Measurements from ENCODE around the gene MAML2.

DNA sequence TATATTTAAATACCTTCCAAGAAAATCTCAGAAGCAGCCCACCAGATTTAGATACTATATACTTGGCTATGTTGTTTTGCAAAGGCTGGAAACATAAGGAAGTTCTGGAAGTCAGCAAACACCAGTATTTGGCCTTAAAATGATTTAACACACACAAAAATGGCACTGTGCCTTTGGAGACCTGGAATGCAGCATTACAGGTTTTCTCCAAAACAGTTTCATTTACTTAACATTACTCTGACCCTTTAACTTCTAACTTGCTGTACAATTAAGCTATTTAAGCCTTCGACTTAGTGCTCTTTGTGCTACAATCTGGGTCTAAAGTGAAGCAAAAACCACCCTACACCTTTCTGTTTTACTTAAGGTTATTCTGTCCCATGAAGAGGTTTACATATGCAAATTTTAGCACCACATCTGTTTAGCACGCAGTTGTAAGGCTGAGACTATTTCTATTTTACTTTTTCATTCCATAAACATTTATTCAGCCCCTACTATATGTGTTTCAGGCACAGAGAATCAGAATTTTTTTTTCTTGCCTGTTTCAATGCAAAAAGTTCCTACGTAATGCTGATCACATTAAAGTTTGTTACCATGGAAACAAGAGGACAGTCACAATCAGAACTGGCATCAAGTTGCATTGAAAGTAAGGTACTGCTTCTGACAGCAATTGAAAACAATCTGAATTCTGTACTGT is 70.3 kb downstream of the MAML2 start:
- TF ChIP-seq, protein P1, sequence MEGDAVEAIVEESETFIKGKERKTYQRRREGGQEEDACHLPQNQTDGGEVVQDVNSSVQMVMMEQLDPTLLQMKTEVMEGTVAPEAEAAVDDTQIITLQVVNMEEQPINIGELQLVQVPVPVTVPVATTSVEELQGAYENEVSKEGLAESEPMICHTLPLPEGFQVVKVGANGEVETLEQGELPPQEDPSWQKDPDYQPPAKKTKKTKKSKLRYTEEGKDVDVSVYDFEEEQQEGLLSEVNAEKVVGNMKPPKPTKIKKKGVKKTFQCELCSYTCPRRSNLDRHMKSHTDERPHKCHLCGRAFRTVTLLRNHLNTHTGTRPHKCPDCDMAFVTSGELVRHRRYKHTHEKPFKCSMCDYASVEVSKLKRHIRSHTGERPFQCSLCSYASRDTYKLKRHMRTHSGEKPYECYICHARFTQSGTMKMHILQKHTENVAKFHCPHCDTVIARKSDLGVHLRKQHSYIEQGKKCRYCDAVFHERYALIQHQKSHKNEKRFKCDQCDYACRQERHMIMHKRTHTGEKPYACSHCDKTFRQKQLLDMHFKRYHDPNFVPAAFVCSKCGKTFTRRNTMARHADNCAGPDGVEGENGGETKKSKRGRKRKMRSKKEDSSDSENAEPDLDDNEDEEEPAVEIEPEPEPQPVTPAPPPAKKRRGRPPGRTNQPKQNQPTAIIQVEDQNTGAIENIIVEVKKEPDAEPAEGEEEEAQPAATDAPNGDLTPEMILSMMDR (IDR thresholded peaks at IDR 0.05; ENCODE audit: borderline replicate concordance, extremely low read depth, low read length, poor library complexity, severe bottlenecking): no peak
- TF ChIP-seq EZH2 (IDR thresholded peaks at IDR 0.05; ENCODE audit: borderline replicate concordance, low read depth, low read length, severe bottlenecking): no peak

Data from DND-41 (cell line).